Sigmoid colon (tissue), 4 donors: ENCODE measurements around the gene TEX13C.

Experiments
- CTCF ChIP-seq, 4 experiments: fragments of 450-650 bp in 3 of 4; fragments of 200-600 bp in 1 of 4; IDR thresholded peaks; one replicate each; pipeline ENCODE4 v1.5.1; 2016 to 2019; ENCODE audit warnings: antibody characterized with exemption in 4 of 4, mild to moderate bottlenecking in 3 of 4, moderate library complexity in 2 of 4
- EP300 ChIP-seq, 4 donors: sonication (generic); formaldehyde crosslinking; IDR thresholded peaks; one replicate each; pipeline ENCODE4 v1.6.1; 2017; ENCODE audit warnings: antibody characterized with exemption in 4 of 4

GRCh38 chrX:125326599-125326998 lies 6.9 kb downstream of the TEX13C start:
- TF ChIP-seq CTCF (IDR thresholded peaks at IDR 0.05) (no peak), EP300 (IDR thresholded peaks at IDR 0.05) (no peak)
